ENCODE measurements around the gene ACTN4.

Gene ACTN4

DNA sequence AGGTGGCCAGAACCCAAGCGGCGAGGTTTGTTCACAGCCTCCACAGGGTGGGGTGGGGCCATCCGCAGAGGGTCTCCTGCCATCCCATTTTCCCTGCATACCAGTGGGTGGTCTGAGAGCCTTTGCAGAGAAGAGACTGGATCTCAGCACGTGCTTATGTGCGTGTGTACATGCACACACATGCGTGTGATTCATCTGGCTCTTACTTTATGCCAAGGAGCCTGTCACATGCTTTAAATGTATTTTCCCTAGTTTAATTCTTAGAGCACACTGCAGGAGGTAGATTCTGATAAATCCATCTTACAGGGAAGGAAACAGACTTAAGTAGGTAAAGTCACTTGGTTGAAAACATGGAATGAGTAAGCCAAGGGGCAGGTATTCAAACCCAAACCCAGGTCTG, 49.7 kb downstream of the ACTN4 start:
- TF ChIP-seq ZFX (IDR thresholded peaks at IDR 0.05): no peak
- TF ChIP-seq, protein P1, sequence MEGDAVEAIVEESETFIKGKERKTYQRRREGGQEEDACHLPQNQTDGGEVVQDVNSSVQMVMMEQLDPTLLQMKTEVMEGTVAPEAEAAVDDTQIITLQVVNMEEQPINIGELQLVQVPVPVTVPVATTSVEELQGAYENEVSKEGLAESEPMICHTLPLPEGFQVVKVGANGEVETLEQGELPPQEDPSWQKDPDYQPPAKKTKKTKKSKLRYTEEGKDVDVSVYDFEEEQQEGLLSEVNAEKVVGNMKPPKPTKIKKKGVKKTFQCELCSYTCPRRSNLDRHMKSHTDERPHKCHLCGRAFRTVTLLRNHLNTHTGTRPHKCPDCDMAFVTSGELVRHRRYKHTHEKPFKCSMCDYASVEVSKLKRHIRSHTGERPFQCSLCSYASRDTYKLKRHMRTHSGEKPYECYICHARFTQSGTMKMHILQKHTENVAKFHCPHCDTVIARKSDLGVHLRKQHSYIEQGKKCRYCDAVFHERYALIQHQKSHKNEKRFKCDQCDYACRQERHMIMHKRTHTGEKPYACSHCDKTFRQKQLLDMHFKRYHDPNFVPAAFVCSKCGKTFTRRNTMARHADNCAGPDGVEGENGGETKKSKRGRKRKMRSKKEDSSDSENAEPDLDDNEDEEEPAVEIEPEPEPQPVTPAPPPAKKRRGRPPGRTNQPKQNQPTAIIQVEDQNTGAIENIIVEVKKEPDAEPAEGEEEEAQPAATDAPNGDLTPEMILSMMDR (conservative IDR thresholded peaks at IDR 0.05): no peak
- no peak overlapping the region for H3K27ac ChIP-seq

DNA sequence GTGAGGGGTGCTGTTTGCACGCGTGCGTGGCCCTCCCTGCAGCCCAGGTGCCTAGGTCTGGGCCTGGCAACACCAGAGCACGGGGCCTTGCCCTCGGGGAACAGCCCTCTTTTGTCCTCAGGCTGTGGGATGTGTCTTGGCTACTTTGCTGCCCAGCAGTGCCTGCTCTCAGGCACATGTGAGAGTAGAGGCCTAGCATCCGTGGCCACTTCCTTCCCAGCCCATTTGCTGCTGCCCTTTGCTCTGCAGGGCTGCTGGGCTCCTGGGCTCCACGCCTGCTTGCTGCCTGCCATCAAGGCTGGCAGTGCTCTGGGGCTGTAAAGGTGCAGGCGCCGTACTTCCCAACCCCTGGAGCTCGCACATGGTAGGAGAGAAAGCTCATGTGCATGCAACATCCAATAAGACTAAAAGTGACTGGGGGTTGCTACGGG, 50.2 kb downstream of the ACTN4 start:
- TF ChIP-seq ZFX (IDR thresholded peaks at IDR 0.05): no peak
- TF ChIP-seq, protein P1 (conservative IDR thresholded peaks at IDR 0.05): no peak
- H3K27ac ChIP-seq: no peak overlapping the region

DNA sequence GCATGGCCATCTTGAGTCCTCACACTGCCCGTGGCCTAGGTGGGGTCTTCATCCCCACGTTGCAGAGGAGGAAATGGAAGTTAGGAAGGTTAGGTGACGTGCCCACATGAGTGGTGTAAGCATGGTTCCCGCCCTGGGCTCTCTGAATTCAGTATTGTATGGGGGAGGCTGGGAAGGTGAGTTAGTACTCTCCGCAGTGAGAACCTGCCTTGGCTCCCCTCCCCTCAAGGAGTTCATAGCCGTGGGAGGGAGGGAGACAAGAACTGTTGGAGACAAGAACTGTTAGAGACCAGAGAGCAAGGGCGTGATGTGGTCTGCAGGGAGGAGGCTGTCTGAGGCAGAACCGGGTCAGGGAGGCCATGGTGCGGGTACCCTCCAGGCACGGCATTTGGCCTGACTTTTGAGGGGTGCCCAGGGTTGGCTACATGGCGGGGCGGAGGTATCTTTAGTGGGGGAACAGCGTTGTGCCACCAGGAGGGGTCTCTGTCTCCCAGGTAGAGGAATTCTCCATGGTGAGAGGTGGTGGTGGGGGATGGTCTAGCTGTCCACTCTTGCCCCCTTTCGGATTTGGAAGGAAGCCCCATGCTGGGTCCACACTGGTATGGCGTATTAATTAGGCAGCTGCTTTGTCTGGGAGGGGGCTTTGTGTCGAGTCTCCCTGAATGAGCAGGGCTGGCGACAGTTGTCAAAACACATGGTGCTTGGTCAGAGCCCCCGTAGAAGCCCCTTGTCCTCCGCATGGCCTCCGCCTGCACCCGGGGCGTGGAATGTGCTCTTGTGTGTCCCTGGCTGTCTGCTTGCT, 51.0 kb downstream of the ACTN4 start:
- H3K27ac ChIP-seq: no peak overlapping the region
- TF ChIP-seq ZFX (IDR thresholded peaks at IDR 0.05): no peak
- TF ChIP-seq, protein P1 (conservative IDR thresholded peaks at IDR 0.05): no peak

DNA sequence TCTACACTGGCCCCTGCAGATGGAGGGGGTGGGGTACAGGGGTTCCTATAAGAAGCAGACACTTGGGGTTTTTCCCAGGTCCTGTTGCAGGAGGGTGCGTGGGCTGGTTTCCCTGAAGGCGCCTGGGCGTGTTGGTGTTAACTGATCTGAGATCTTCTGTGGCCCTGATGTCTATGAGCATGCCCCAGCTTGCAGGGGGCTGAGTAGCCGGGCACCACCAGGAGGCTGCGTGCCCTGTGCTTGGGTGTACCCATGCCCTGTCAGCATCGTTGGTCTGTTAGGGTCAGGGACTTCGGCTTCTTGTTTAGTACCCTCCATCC, 51.5 kb downstream of the ACTN4 start:
- TF ChIP-seq, protein P1 (conservative IDR thresholded peaks at IDR 0.05): no peak
- no peak for TF ChIP-seq ZFX (IDR thresholded peaks at IDR 0.05)

DNA sequence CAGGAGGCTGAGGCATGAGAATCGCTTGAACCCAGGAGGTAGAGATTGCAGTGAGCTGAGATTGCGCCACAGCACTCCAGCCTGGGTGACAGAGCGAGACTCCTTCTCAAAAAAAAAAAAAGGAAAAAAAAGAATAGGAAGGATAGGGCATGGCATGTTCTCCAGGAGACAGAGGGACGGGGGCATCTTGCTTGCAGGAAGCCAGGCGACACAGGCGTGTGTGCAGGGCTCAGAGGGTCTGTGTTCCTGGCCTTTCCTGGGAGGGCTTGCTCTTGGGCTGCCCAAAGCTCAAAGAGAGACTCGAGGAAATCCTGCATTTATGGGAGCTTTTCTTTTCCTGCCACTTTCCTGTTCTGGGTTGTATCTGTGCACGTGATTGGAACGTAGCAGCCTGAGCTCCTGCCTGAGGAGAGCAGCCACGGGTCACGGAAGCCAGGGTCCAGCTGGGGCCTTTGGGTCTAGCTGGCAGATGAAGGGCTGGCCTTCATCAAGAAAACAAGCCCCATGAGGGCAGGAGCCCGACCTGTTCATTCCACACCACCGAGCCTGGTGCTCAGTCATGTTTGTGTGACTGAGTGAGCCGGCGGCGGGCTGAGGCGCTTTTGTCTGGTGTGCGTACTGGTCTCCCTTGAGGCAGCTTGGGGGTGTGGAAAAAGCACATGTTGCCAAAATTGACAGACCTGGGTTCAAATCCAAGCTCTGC, 52.3 kb downstream of the ACTN4 start:
- H3K27ac ChIP-seq: no peak overlapping the region
- no peak for TF ChIP-seq ZFX (IDR thresholded peaks at IDR 0.05)
- TF ChIP-seq, protein P1 (conservative IDR thresholded peaks at IDR 0.05): no peak

More for the DNA sequence above, 51.5 kb downstream of the ACTN4 start:
- no peak overlapping the region for H3K27ac ChIP-seq

DNA sequence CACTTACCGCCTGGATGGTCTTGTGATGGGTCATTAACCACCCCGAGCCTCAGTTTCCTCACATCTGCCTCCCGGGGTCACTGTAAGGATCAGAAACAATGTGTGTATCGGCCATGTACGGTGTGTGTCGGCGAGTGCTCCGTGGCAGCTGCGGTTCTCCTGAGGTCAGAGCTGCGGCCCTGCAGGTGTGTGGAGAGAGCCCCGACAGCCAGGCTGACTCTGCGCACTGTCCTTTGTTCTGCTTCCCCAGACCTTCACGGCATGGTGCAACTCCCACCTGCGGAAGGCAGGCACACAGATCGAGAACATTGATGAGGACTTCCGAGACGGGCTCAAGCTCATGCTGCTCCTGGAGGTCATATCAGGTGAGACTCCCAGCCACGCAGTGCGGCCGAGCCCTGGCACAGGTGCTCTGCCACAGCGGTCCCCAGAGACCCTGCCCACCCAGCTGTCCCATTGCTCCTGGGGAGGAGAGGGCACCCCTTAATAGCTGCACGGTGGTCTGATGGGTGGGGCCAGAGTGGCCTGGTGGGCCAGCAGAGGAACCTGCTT, 53.0 kb downstream of the ACTN4 start:
- H3K27ac ChIP-seq: no peak overlapping the region
- TF ChIP-seq ZFX (IDR thresholded peaks at IDR 0.05): no peak
- TF ChIP-seq, protein P1 (conservative IDR thresholded peaks at IDR 0.05): no peak

DNA sequence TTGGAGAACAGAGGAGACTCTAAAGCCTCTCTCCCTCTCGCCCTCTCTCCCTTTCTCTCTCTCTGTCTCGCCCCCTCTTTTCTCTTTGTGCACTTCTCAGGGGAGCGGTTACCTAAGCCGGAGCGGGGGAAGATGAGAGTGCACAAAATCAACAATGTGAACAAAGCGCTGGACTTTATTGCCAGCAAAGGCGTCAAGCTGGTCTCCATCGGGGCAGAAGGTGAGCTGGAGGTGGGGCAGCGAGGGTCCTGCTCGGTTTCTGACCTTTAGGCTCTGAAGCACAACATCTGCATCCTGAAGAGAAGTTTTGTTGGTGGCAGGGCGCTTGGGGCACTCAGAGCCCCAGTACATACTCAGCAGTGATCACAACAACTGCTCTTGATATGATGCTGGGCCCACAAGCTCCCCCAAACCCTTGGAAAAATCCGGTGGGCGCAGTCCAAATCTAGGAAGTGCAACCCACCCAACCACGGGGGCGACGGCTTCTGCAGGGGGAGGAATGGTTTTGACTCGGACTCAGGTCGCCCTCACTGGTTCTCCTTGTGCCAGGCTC, 53.5 kb downstream of the ACTN4 start:
- no peak for TF ChIP-seq ZFX (IDR thresholded peaks at IDR 0.05)
- TF ChIP-seq, protein P1 (conservative IDR thresholded peaks at IDR 0.05): no peak
- H3K27ac ChIP-seq: no peak overlapping the region

Measured in C4-2B (cell line).